Colonic mucosa (tissue), 4 donors: ENCODE measurements around the gene TUFT1. TPM values are rescaled to one million over a fixed set of nuclear protein-coding genes. Genes with fewer than 3 reads are reported as not detected.

ENCODE experiments used
- DNase-seq: peaks from one replicate; pipeline ENCODE4 v3.0.0-alpha.2; 2020
- H3K27ac ChIP-seq: fragments of 200-600 bp; one replicate; pipeline ENCODE4 v1.8.0; 2021
- H3K27me3 ChIP-seq: fragments of 200-600 bp; one replicate; pipeline ENCODE4 v1.8.0; 2021
- H3K36me3 ChIP-seq: fragments of 200-600 bp; one replicate; pipeline ENCODE4 v1.8.0; 2021
- H3K4me1 ChIP-seq: fragments of 200-600 bp; one replicate; pipeline ENCODE4 v1.8.0; 2021; ENCODE audit warnings: mild to moderate bottlenecking
- H3K4me3 ChIP-seq: fragments of 200-600 bp; one replicate; pipeline ENCODE4 v1.8.0; 2021
- H3K9ac ChIP-seq, 2 donors: one replicate each; pipeline ENCODE4 v1.7.0; 2013; ENCODE audit warnings: control low read depth in 2 of 2, low read depth in 2 of 2, low read length in 2 of 2
- H3K9me3 ChIP-seq: fragments of 200-600 bp; one replicate; pipeline ENCODE4 v1.8.0; 2021
- intact Hi-C: fragments of 100-400 bp; cut with DNase I; formaldehyde crosslinking; loops from one replicate; pipeline ENCODE4 v1.14.1; 2022
- total RNA-seq, 2 donors: library from RNA; stranded (reverse); fragmentation: NEBNext Ultra II Directional in 1 of 2; extraction: Animal tissue kit (Norgen Biotek cat#: 25700) in 1 of 2; gene quantifications; one replicate each; pipeline ENCODE4 v1.2.1, GENCODE V29; 2021
- TF ChIP-seq, protein P1 (sequence below): fragments of 200-600 bp; IDR thresholded peaks from one replicate; pipeline ENCODE4 v1.8.0; 2022; ENCODE audit warnings: antibody characterized with exemption, mild to moderate bottlenecking
- donor health status: healthy.
- donor health status: DM: no; HTN: no; CAD: no.
- donor health status: DM: no; HTN: no; CAD: no.

TUFT1 gene
- total RNA-seq, 2 donors from 2014 or later = 25.5 to 40.6 TPM

DNA sequence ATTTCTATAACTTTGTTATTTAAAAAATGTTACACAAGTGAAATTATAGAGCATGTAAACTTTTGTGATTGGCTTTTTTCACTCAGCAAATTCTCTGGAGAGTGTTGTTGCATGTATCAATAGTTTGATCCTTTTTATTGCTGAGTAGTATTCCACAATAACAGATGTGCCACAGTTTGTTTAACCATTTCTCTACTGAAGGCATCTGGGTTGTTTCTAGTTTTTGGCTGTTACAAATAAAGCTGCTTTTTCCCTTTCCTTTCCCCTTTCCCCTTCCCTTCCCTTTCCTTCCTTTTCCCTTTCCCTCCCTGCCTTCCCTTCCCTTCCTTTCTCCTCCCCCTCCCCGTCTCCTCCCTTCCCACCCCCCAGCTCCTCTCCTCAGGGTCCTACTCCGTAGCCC, 15.9 kb downstream of the TUFT1 start:
- no peaks in the 10 kb centered on the region for H3K27me3 ChIP-seq
- no peak overlapping the region for H3K27ac ChIP-seq
- intact Hi-C loops = no loop called here
- H3K4me3 ChIP-seq = no peak overlapping the region
- H3K4me1 ChIP-seq = no peaks in the 10 kb centered on the region
- no peaks in the 10 kb centered on the region for H3K9me3 ChIP-seq
- H3K36me3 ChIP-seq = no peaks in the 10 kb centered on the region
- DNase-seq = no peak
- TF ChIP-seq, protein P1, sequence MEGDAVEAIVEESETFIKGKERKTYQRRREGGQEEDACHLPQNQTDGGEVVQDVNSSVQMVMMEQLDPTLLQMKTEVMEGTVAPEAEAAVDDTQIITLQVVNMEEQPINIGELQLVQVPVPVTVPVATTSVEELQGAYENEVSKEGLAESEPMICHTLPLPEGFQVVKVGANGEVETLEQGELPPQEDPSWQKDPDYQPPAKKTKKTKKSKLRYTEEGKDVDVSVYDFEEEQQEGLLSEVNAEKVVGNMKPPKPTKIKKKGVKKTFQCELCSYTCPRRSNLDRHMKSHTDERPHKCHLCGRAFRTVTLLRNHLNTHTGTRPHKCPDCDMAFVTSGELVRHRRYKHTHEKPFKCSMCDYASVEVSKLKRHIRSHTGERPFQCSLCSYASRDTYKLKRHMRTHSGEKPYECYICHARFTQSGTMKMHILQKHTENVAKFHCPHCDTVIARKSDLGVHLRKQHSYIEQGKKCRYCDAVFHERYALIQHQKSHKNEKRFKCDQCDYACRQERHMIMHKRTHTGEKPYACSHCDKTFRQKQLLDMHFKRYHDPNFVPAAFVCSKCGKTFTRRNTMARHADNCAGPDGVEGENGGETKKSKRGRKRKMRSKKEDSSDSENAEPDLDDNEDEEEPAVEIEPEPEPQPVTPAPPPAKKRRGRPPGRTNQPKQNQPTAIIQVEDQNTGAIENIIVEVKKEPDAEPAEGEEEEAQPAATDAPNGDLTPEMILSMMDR = no peak
- H3K9ac ChIP-seq = no peak overlapping the region

DNA sequence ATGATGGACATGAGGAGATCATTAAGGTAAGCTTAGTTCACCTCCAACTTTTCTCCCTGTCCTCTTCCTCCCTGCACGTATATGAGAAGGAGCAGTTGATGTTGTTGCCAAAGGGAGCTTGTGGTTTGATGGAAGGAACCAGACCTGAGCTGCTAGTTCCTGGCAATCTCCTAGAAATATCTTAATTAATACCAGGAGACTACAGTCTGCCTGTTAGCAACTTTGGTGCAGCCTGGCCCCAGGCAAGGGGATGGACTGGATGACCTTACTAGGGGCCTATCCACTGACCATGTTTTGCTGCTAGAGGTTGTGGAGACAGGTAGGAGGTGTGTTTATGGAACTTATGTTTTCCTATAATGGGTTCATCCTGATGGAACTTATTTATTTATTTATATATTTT, 22.6 kb downstream of the TUFT1 start:
- intact Hi-C loops = no loop called here
- DNase-seq = no peak

DNA sequence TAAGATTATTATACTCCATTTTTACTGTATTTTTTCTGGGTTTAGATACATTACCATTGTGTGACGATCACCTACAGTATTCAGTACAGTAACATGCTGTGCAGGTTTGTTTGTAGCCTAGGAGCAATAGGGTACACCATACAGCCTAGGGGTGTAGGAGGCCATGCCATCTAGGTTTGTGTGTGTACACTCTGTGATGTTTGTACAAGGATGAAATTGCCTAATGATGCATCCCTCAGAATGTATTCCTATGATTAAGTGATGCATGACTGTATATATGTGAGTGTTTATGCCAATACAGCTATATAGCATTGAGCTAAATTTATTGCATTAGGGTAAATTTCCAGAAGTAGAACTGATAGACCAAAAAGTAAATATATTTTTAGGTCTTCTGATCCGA, 23.3 kb downstream of the TUFT1 start:
- Histone ChIP-seq H3K27me3 (no peaks in the 10 kb centered on the region), H3K9me3 (no peaks in the 10 kb centered on the region), H3K4me1 (no peaks in the 10 kb centered on the region), H3K36me3 (no peaks in the 10 kb centered on the region), H3K9ac (no peak overlapping the region), H3K27ac (no peak overlapping the region), H3K4me3 (no peak overlapping the region)
- TF ChIP-seq, protein P1 = no peak
- no peak for DNase-seq
- intact Hi-C loops = no loop called here

More for the DNA sequence above, 22.6 kb downstream of the TUFT1 start:
- Histone ChIP-seq H3K27ac (no peak overlapping the region), H3K27me3 (no peaks in the 10 kb centered on the region), H3K4me3 (no peak overlapping the region), H3K36me3 (no peaks in the 10 kb centered on the region), H3K9me3 (no peaks in the 10 kb centered on the region), H3K9ac (no peak overlapping the region), H3K4me1 (no peaks in the 10 kb centered on the region)
- TF ChIP-seq, protein P1 = no peak

DNA sequence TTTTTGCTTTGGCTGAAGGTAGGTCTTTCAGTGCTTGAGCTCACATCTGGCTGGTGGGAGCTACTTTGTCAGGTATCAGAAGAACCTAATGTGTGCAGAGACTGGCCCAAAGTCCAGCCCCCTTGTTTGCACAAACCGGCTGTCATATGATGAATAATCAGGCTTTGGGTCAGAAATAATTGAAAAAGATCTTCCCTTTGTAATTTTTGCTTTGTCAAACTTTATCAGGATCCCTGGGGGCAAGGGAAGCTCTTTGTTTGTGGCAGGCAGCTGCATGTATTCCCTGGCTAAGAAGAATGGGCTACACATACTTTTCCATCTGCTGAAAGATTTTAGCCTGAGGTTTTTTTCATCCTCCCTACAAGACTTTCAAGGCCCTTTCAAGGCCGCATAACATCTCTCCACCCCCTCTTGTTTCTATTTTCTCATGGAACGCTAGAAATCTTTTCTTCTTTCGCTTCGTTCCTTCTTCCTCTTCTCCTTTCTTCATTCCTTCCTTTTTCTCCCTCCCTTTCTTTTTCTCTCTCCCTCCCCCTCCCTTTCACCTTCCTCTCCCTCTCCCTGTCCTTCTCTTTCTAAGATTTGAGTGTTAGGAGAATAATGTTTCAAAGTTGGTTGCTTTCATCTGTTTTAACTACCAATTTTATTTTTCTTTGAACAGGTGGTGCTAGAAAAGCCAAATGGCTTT, 25.5 kb downstream of the TUFT1 start:
- H3K27ac ChIP-seq = no peak overlapping the region
- intact Hi-C loops = no loop called here
- H3K27me3 ChIP-seq = no peaks in the 10 kb centered on the region
- no peak for DNase-seq
- no peak overlapping the region for H3K9ac ChIP-seq
- no peak overlapping the region for H3K4me3 ChIP-seq
- TF ChIP-seq, protein P1 = no peak
- peaks cover 7% of the 10 kb centered on the region for H3K4me1 ChIP-seq
- H3K9me3 ChIP-seq = no peaks in the 10 kb centered on the region
- H3K36me3 ChIP-seq = no peaks in the 10 kb centered on the region

DNA sequence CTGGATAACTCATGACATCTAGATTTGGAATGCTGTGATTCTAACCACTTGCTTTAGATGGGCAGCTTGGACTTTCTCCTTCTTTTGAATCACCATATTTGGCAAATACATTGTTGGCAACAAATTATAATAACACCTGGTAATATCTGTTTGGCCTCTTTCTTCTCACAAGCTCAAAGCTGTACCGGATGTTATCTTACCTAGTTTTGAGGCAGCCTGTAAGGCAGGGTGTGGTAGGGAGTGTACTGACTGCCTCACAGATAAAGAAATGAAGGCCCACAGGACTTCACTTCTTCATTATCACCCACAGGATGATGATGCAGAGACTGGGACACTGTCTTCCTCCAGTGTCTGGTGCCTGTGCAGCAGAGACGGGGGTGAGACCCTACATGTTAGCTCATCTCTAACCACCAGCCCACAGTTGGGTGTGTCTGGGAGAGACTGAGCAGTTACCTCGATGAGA, 28.5 kb downstream of the TUFT1 start:
- Histone ChIP-seq H3K27ac (peak overlapping the region; percentile 44), H3K4me1 (peaks cover 7% of the 10 kb centered on the region), H3K9ac (peak overlapping the region in 1 of 2 donors; percentile 52), H3K27me3 (no peaks in the 10 kb centered on the region), H3K9me3 (no peaks in the 10 kb centered on the region), H3K4me3 (no peak overlapping the region), H3K36me3 (no peaks in the 10 kb centered on the region)
- DNase-seq = peak; percentile 38
- intact Hi-C loops = no loop called here
- TF ChIP-seq, protein P1 = no peak
